ENCODE data around the gene SF3B5.

- TF ChIP-seq CTCF (IDR thresholded peaks at IDR 0.05; ENCODE audit: low read length) (no peak), EZH2 (IDR thresholded peaks at IDR 0.05; ENCODE audit: borderline replicate concordance, low read length) (no peak)
These were observed 3.6 kb upstream of the SF3B5 start for GRCh38 chr6:144098993-144099392.
